ENCODE measurements around the gene MAGEA2B. TPM values are rescaled to one million over a fixed set of nuclear protein-coding genes. Genes with fewer than 3 reads are reported as not detected.

MAGEA2B gene
- not detected for total RNA-seq

GRCh38 chrX:152713815-152714787 is at the start of gene MAGEA2B:
Gene MAGEA2B, plus strand, starts transcription at chrX:152714628. Its CDS starts 2,479 bp downstream, at chrX:152717107.

DNA sequence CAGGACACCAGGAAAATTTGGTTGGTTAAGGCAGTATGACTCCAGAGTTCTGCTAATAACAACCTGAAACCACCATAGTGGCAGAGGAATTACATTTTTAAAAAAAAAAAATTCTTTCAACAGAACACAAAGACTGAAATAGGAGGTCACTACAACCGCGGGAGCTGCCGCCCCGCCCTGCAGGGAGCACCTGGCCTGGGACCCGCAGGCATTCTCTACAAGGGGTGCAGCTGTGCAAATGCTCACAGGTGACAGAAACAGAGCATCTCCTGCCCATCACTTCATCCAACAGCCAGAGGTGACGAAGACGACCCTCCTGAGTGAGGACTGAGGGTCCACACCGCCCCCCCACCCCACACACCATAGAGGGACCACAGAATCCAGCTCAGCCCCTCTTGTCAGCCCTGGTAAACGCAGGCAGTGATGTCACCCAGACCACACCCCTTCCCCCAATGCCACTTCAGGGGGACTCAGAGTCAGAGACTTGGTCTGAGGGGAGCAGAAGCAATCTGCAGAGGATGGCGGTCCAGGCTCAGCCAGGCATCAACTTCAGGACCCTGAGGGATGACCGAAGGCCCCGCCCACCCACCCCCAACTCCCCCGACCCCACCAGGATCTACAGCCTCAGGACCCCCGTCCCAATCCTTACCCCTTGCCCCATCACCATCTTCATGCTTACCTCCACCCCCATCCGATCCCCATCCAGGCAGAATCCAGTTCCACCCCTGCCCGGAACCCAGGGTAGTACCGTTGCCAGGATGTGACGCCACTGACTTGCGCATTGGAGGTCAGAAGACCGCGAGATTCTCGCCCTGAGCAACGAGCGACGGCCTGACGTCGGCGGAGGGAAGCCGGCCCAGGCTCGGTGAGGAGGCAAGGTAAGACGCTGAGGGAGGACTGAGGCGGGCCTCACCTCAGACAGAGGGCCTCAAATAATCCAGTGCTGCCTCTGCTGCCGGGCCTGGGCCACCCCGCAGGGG is 16.2 kb upstream of the MAGEA2B start, which contains the start of gene MAGEA3:
MAGEA3 (plus strand) TSS at position 843 of the 980 bp plus-strand sequence. CDS start 2,039 bp downstream, outside the sequence.

DNA sequence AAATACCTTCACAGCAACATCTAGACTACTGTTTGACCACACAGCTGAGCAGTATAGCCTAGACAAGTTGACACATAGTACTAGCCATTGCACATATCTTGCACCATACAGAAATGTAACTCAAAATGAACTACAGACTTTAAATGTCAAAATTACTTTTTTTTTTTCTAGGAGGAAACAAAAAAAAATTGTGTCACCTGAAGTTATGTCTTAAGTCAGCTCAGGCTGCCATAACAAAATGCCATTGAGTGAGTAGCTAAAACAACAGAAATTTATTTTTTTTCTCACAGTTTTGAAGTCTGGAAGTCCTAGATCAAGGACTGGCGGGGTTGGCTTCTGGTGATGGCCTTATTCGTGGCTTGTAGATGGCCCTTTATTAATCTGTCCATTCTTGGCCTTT is 5.3 kb upstream of the MAGEA2B start, which contains the start of gene CSAG2:
CSAG2 (minus strand) TSS at position 101 of the 400 bp plus-strand sequence. CDS start 161 bp downstream, outside the sequence.

GRCh38 chrX:152733261-152733975 is 19.0 kb downstream of the MAGEA2B start, which contains the start of the genes CSAG1 and MAGEA12:
Gene CSAG1, minus strand, starts transcription at chrX:152733721. Its CDS starts 1,261 bp downstream, at chrX:152732460.
Gene MAGEA12, plus strand, starts transcription at chrX:152733757. Its CDS starts 2,405 bp downstream, at chrX:152736162.

GRCh38 chrX:152753686-152754650 is 39.5 kb downstream of the MAGEA2B start, which contains the start of gene MAGEA2:
Gene MAGEA2, minus strand, starts transcription at chrX:152753842. Its CDS starts 2,479 bp downstream, at chrX:152751363.

DNA sequence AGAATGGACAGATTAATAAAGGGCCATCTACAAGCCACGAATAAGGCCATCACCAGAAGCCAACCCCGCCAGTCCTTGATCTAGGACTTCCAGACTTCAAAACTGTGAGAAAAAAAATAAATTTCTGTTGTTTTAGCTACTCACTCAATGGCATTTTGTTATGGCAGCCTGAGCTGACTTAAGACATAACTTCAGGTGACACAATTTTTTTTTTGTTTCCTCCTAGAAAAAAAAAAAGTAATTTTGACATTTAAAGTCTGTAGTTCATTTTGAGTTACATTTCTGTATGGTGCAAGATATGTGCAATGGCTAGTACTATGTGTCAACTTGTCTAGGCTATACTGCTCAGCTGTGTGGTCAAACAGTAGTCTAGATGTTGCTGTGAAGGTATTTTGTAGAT is 44.5 kb downstream of the MAGEA2B start, which contains the start of gene CSAG3:
CSAG3 (plus strand) TSS at position 301 of the 400 bp plus-strand sequence.

Other genes with a start within 250 kb of the MAGEA2B start
- gene GABRQ, start 76.7 kb upstream of the MAGEA2B start, total RNA-seq: 5.8 TPM
- gene MAGEA3, start 15.8 kb upstream of the MAGEA2B start, total RNA-seq: not detected
- gene CSAG2, start 5.4 kb upstream of the MAGEA2B start, total RNA-seq: not detected
- gene CSAG1, start 19.1 kb downstream of the MAGEA2B start, total RNA-seq: not detected
- gene MAGEA12, start 19.1 kb downstream of the MAGEA2B start, total RNA-seq: not detected
- gene MAGEA2, start 39.2 kb downstream of the MAGEA2B start, total RNA-seq: not detected
- gene CSAG3, start 44.6 kb downstream of the MAGEA2B start, total RNA-seq: not detected
- not detected for gene MAGEA6, start 55.1 kb downstream of the MAGEA2B start, total RNA-seq
- 92.0 TPM for gene CETN2, start 116.1 kb downstream of the MAGEA2B start, total RNA-seq
- gene NSDHL, start 116.4 kb downstream of the MAGEA2B start, total RNA-seq: 36.2 TPM
- gene ZNF185, start 183.4 kb downstream of the MAGEA2B start, total RNA-seq: 3.7 TPM

All from diencephalon (tissue), 1 donor.